ENCODE results near the gene EMP2.

EMP2 gene

GRCh38 chr16:10605636-10606035, 25.2 kb upstream of the EMP2 start:
- Histone ChIP-seq H3K9me2 (ENCODE audit: low read depth, low read length) (no peaks in the 10 kb centered on the region), H3K4me2 (ENCODE audit: low read length) (no peak overlapping the region), H3K4me3 (ENCODE audit: low read depth, low read length, poor library complexity, severe bottlenecking) (no peak overlapping the region), H3F3A (ENCODE audit: insufficient read depth, low read length) (no peaks in the 10 kb centered on the region), H3K9ac (ENCODE audit: low read length) (no peak overlapping the region), H4K20me1 (ENCODE audit: insufficient read depth, low read length) (no peaks in the 10 kb centered on the region), H3K9me3 (ENCODE audit: low read length) (no peaks in the 10 kb centered on the region), H3K27me3 (ENCODE audit: insufficient read depth, low read length) (no peaks in the 10 kb centered on the region), H2AFZ (ENCODE audit: low read length) (no peak overlapping the region), H3K36me3 (ENCODE audit: insufficient read depth, low read length) (no peaks in the 10 kb centered on the region), H3K79me2 (ENCODE audit: insufficient read depth, low read length) (no peaks in the 10 kb centered on the region), H3K27ac (ENCODE audit: low read depth, low read length, poor library complexity, severe bottlenecking) (no peak overlapping the region), H3K4me1 (ENCODE audit: insufficient read depth, low read length, severe bottlenecking) (no peaks in the 10 kb centered on the region)
- TF ChIP-seq EZH2 (IDR thresholded peaks at IDR 0.05; ENCODE audit: borderline replicate concordance, low read length) (no peak), CTCF (IDR thresholded peaks at IDR 0.05; ENCODE audit: low read length) (no peak)

GRCh38 chr16:10601444-10602408, 21.3 kb upstream of the EMP2 start:
- H3K4me2 ChIP-seq (ENCODE audit: low read length), result no peak overlapping the region
- no peak overlapping the region for H2AFZ ChIP-seq (ENCODE audit: low read length)
- TF ChIP-seq CTCF (IDR thresholded peaks at IDR 0.05; ENCODE audit: low read length) (no peak), EZH2 (IDR thresholded peaks at IDR 0.05; ENCODE audit: borderline replicate concordance, low read length) (no peak)
- H3K9ac ChIP-seq (ENCODE audit: low read length), result no peak overlapping the region
- no peaks in the 10 kb centered on the region for H3F3A ChIP-seq (ENCODE audit: insufficient read depth, low read length)
- no peaks in the 10 kb centered on the region for H4K20me1 ChIP-seq (ENCODE audit: insufficient read depth, low read length)
- H3K36me3 ChIP-seq (ENCODE audit: insufficient read depth, low read length), result no peaks in the 10 kb centered on the region
- no peaks in the 10 kb centered on the region for H3K27me3 ChIP-seq (ENCODE audit: insufficient read depth, low read length)
- no peak overlapping the region for H3K4me3 ChIP-seq (ENCODE audit: low read depth, low read length, poor library complexity, severe bottlenecking)
- no peaks in the 10 kb centered on the region for H3K4me1 ChIP-seq (ENCODE audit: insufficient read depth, low read length, severe bottlenecking)
- H3K9me3 ChIP-seq (ENCODE audit: low read length), result no peaks in the 10 kb centered on the region
- no peaks in the 10 kb centered on the region for H3K79me2 ChIP-seq (ENCODE audit: insufficient read depth, low read length)
- H3K9me2 ChIP-seq (ENCODE audit: low read depth, low read length), result no peaks in the 10 kb centered on the region
- no peak overlapping the region for H3K27ac ChIP-seq (ENCODE audit: low read depth, low read length, poor library complexity, severe bottlenecking)

- Histone ChIP-seq H4K20me1 (ENCODE audit: insufficient read depth, low read length) (no peaks in the 10 kb centered on the region), H3K4me3 (ENCODE audit: low read depth, low read length, poor library complexity, severe bottlenecking) (no peak overlapping the region), H3K27me3 (ENCODE audit: insufficient read depth, low read length) (no peaks in the 10 kb centered on the region), H3K4me2 (ENCODE audit: low read length) (no peak overlapping the region), H3K27ac (ENCODE audit: low read depth, low read length, poor library complexity, severe bottlenecking) (no peak overlapping the region), H2AFZ (ENCODE audit: low read length) (no peak overlapping the region), H3K9me3 (ENCODE audit: low read length) (no peaks in the 10 kb centered on the region), H3K36me3 (ENCODE audit: insufficient read depth, low read length) (no peaks in the 10 kb centered on the region), H3F3A (ENCODE audit: insufficient read depth, low read length) (no peaks in the 10 kb centered on the region), H3K79me2 (ENCODE audit: insufficient read depth, low read length) (no peaks in the 10 kb centered on the region), H3K4me1 (ENCODE audit: insufficient read depth, low read length, severe bottlenecking) (no peaks in the 10 kb centered on the region), H3K9ac (ENCODE audit: low read length) (no peak overlapping the region), H3K9me2 (ENCODE audit: low read depth, low read length) (no peaks in the 10 kb centered on the region)
- TF ChIP-seq CTCF (IDR thresholded peaks at IDR 0.05; ENCODE audit: low read length) (no peak), EZH2 (IDR thresholded peaks at IDR 0.05; ENCODE audit: borderline replicate concordance, low read length) (no peak)
Observed at GRCh38 chr16:10600782-10601443, 20.5 kb upstream of the EMP2 start.

Measured in OCI-LY1 (cell line).